T-helper 2 cell (primary cell): ENCODE results near the gene HNRNPL.
"Not testable (repeated sequence)": the region's sequence is repeated elsewhere in the genome, so short reads cannot be mapped to it uniquely, and the experiment has no call there.

Experiments used
- DNase-seq, 5 experiments: peaks; one replicate each; pipeline versions ENCODE4 v3.0.0 to v3.0.0-alpha.2; 2012 to 2022

HNRNPL gene

DNA sequence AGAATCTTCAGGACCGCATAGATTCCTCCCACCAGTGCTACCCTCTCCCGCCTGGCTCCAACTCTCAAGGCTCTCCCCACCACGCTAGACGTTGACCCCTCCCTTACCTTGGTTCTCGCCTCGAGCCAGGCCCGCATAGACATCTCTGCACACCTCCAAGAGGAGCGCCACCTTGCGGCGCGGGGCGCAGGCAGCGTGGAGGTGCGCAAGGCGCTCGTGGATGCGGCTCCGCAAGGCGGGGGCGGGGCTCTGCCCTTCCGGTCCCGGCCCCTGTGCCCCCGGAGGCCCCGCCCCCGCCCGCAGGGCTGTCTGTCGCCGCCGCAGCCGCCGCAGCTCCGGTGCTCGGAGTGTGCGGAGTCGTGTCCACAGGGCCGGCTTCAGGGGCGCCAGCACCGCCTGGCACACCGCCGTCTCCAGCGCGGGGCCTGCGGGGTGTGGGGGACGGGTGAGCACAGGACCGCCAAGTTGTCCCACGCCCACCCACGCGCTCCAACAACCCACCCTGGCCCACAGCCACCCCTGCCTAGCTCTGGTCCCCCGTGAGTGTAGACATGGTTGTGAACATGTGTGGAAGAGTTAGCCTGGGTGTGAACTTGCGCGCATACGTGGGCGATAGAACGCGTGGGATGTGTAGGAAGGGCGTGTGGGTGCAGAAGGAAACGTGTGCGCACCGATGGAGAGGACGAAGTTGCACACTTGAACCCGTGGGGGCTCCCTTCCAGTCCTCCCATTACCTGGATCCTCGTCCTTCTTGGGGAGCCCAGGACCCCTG lies 20.2 kb upstream of the HNRNPL start:
- DNase-seq = peak; percentile 85 to 93 (median 92)

DNA sequence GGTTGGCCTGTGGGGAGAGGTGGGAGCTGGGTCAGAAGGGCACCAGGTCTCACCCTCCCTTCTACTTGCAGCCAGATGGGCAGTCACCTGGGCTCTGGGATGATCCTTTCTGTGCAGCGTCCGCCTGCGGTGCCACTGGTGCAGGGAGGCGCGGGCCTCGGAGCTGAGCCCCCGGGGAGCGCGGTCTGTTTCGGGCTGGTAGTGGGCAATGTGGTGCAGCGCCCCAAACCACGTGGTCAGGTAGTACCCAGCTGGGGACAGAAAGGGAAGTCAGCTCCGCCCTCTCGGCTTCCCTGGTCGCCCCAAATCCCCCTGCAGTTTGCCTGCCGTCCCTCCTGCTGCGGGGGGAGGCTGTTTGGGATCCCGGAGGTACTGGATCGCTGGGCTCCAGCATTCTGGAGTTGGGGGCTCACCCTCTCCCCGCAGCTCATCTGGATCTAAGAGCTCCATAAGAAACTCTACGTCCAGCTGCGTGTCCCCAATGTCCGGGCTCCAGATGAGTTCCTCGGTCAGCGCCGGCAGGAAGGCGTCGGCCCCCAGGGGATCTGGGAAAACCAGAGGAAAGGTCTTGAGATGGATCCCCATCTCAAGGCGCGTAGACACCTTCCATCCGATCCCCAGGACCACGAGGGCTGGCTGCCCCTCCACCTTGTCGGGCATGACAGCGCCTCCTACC lies 19.5 kb upstream of the HNRNPL start:
- peak in 2 of 5 experiments; percentile 37 to 43 for DNase-seq

DNA sequence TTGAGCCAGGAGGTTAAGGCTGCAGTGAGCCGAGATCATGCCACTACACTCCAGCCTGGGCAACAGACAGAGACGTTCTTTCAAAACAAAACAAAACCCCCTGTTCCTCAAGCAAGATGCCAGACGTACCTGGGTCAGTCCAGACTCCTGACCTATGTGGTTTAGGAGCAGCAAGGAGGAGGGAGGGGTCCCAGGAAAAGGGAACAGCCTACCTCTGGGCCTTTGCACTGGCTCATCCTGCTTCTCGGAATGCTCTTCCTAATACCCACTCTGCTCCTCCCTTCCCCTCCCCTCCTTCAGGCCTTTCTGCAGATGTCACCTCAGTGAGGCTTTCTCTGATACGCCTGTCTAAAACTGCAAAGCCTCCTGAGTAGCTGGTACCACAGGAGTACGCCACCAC lies 18.8 kb upstream of the HNRNPL start:
- DNase-seq = no peak

DNA sequence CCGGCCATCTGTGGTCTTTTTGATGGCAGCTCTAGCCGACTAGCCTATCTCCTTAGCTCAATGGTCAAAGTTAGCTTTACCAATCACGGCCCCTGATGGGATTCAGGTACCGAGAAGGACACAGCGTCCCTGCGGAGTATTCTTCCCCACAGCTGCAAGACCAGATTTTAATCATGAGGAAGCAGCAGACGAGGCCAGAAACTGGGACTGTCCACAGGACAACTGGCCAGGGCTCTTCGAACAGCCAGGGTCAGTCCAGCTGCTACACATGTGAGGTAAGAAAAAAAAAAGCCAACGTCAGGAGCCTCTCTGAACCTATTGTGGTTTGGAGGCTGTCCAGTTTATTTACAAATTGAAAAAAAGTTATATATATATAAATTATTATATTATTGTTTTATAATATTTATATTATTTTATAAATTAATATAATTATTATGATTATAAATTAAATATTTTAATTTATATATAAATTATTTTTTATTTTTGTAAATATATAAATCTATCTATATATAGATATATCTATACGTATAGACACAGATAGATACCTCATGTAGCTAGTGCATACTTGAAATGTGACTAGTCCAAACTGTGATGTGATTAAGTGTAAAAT lies 17.5 kb upstream of the HNRNPL start:
- DNase-seq = no peak

DNA sequence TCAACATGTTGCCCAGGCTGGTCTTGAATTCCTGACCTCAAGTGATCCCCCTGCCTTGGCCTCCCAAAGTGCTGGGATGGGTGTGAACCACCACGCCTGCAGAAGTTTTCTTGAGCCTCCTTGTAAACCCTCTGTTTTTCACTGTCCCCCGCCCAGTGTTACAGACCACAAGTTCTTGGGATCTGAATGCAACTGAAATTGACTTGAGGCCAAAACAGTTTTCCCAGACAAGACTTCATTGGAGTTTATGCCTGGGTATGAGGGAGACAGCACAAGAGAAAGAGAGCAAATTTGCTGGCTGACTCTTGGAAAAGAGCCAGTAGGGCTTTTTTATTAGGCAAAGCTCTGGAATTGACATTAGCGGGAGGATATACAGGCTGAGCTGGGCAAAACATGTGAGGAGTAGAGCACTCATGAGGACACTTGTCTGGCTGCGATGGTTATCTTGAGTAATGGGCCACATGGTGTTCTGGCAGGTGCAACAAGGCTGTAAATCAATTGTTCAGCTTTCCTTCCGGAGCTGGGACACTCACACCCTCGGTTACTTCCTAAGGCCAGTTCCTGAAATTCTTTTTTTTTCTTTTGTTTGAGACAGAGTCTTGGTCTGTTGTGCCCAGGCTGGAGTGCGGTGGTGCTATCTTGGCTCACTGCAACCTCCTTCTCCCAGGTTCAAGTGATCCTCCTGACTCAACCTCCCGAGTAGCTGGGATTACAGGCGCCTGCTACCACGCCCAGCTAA lies 12.7 kb upstream of the HNRNPL start:
- DNase-seq = no peak

DNA sequence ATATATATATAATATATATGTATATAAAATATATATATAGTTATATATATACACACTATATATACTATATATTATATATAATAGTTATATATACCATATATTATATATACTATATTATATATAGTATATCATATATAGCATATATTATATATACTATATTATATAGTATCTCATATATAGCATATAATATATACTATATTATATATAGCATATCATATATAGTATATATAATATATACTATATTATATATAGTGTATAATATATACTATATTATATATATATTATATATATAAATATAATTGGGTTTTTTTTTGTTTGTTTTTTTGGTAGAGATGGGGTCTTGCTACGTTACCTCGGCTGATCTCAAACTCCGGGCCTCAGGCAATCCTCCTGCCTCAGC lies 11.6 kb upstream of the HNRNPL start:
- no peak for DNase-seq

DNA sequence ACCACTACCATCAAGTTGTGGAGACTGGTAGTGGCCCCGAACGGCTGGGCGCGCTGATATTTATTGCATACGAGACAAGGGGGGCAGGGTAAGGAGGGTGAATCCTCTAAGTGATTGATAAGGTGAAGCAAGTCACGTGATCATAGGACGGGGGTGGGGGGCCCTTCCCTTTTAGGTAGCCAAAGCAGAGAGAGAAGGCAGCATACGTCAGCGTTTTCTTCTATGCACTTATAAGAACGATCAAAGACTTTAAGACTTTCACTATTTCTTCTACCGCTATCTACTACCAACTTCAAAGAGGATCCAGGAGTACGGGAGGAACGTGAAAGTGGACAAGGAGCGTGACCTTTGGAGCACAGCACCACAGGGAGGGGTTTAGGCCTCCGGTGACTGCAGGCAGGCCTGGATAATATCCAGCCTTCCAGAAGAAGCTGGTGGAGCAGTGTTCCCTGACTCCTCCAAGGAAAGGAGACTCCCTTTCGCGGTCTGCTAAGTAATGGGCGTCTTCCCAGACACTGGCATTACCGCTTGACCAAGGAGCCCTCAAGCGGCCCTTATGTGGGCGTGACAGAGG lies 9.9 kb upstream of the HNRNPL start:
- not testable (repeated sequence) for DNase-seq

DNA sequence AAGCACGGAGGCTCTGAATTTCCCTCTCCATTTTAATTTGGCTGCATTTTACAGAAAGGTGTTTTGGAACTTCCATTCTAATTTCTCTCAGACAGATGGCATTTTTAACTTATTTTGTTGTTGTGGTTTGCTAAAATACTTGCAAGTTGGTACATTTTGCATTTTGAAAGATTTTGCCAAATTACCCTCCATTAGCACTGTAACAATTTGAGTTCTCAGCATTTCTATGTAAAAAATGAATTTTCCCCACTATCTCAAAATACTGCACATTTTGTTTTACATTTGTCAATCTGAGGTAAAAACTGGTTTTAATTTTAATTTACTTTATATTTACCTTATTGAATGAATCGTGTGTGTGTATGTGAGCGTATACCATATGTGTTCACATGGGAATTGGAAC lies 7.0 kb upstream of the HNRNPL start:
- no peak for DNase-seq

DNA sequence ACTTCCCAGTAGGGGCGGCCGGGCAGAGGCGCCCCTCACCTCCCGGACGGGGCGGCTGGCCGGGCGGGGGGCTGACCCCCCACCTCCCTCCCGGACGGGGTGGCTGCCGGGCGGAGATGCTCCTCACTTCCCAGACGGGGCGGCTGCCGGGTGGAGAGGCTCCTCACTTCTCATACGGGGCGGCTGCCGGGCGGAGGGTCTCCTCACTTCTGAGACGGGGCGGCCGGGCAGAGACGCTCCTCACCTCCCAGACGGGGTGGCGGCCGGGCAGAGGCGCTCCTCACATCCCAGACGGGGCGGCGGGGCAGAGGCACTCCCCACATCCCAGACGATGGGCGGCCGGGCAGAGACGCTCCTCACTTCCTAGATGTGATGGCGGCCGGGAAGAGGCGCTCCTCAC lies 6.0 kb upstream of the HNRNPL start:
- not testable (repeated sequence) for DNase-seq

DNA sequence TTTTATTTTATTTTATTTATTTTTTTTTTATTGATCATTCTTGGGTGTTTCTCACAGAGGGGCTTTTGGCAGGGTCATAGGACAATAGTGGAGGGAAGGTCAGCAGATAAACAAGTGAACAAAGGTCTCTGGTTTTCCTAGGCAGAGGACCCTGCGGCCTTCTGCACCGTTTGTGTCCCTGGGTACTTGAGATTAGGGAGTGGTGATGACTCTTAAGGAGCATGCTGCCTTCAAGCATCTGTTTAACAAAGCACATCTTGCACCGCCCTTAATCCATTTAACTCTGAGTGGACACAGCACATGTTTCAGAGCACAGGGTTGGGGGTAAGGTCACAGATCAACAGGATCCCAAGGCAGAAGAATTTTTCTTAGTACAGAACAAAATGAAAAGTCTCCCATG lies 5.2 kb upstream of the HNRNPL start:
- not testable (repeated sequence) for DNase-seq

DNA sequence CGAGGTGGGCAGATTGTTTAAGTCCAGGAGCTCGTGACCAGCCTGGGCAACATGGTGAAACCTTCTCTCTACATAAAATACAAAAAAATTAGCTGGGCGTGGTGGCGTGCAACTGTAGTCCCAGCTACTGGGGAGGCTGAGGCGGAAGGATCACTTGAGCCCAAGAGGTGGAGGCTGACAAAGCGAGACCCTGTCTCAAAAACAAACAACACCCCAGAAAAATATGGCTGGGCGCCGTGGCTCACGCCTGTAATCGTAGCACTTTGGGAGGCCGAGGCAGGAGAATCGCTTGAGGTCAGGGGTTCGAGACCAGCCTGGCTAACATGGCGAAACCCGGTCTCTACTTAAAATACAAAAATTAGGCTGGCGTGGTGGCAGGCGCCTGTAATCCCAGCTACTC lies 3.4 kb upstream of the HNRNPL start:
- DNase-seq = no peak

DNA sequence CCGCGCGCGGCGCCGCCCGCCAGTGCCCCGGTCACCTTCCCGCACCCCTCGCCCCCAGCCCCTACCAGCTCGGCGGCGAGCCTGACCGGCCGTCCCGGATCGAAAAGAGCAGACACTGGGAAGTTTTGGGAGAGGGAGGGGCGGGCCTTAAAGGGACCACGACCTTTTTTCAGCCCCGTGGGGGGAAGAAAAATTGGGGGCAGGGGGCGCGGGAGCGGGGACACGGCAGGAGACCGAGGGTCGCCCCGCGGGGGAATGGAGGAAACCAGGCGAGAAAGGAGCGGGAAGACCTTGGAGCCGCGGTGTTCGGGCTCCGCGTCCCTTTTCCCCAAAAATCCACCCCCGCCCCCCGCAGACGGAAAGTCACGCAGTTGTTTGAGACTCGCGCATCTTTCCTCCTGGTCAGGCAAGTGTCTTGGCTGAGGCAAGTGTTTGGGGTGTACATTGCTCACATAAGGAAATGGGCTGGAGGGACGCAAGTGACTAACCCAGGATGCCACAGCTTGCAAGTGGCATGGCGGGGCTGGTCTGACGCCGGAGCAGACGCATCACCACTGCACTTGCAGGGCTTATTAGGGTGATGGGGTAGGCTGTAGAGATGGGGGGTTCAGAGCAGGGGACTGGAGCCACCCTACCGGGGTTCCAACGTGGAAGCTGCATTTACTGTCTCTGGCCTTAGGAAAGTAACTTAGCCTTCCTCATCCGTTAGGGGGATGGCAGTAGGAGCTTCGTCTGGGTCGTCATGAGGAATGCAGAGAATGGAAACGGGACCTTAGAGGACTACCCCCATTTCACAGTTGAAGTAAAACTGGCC lies 2.7 kb upstream of the HNRNPL start:
- DNase-seq = peak in 4 of 5 experiments; percentile 40 to 78 (median 59)

DNA sequence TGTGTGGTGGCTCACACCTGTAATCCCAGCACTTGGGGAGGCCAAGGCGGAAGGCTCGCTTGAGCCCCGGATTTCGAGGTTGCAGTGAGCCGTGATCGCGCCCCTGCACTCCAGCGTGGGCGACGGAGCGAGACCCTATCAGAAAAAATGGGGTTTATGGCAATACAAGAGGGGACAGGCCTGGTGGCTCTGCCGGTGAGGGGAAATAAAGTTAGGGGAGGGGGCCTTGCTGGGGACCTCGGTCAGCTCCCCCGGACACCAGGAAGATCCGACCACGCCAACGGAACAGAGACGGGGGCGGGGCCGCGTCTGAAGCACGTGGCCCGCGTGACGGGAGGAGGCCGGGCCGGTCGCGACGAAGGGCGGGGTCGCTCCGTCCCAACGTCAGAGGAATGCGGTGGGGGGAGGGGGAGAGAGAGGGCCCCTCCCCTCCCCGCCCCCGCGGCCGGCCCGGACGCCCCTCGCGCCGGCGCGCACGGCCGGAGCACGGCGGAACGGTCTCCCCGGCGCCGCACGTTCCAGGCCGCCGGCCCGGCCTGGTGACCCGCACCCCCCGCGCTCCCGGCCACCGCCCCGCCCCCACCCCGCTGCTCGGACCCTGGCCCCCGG lies 1.9 kb upstream of the HNRNPL start:
- DNase-seq = peak; percentile 78 to 95 (median 83)

DNA sequence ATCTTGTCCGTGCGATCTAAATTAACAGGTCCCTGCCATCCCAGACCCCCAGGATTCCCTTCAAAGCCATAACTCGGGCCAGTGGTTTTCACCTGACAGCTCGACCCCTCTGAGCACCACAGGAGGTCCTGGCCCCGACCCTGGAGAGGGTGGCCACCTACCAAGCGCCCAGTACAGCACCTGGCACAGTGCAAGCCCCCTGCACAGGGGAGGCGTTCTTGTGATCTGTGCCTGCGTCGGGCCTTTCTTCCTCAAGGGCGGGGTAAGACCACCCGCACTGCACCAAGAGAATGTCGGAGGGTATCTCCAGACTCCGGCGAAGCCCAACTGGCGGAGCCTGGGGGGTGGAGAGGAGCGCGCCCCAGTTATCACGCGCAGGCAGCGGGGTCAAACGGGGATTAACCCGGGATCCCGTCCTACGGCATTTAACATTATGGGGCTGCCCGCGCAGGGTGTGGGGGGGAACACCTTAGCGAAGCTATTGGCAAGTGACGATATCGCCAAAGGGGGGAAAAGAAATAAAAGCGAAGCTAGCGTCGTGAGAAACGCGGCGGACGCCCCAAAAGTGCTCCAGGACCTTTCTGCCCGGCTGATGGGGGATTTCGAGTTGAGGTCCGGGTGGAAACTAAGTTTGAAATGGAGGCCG lies 1.3 kb upstream of the HNRNPL start:
- peak in 3 of 5 experiments; percentile 15 to 52 (median 25) for DNase-seq

DNA sequence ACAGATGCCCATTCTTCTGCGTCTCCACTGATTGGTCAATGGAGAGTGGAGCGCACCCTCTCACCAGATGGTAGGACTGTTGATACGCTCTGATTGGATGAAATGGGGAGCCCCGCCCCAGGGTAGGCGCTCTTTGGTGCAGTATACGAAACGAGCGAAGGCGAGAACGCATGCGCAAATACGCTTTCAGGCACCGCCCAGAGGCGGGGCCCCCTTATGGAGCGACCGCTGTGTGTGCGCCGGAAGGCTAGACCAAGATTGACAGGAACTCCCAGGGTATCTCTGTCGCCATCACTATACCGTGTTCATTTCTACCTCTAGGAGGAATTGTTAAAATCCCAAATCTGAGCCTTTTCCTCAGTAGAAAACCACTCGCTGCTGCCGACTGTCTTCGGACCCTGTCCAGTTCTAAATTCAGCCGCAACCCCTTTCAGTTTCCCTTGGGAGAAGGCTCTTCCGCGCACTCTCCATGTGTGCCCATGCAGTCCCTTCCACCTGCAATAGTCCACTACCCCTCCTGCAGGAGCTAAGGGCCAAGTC lies 720 bp upstream of the HNRNPL start:
- DNase-seq = peak in 2 of 5 experiments; percentile 92 to 100

DNA sequence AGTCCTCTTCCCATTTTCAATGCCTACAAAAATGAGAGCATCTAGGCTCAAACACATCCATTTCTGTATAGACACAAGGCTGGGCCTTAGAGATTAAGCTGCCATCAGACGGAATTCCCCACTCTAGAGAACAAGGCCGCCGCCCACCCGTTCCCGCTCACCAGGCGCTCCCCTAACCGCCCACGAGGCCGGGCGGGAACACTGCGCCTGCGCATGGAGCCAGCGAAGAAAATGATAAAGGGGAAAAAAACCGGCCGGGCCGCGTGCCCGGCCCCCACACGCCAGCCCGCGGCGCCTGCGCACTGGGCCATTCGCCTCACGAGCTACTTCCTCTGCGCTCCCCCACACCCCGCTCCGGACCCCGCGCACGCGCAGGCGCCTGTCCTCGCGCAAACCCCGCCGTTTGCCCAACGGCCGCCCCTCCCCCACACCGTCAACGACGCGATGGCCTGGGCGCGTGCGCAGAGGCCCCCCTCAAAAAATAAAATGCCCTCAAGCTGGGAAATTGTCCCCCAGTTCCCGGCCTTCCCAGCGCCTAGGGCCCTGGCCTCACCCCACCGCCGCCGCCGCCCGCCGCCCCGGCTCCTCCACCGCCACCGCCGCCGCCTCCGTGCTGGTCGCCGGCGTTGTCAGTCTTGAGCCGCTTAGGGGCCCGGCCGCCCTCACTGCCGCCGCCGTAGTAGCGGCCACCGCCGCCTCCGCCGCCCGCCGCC lies 483 bp downstream of the HNRNPL start:
- peak; percentile 92 to 99 (median 97) for DNase-seq

DNA sequence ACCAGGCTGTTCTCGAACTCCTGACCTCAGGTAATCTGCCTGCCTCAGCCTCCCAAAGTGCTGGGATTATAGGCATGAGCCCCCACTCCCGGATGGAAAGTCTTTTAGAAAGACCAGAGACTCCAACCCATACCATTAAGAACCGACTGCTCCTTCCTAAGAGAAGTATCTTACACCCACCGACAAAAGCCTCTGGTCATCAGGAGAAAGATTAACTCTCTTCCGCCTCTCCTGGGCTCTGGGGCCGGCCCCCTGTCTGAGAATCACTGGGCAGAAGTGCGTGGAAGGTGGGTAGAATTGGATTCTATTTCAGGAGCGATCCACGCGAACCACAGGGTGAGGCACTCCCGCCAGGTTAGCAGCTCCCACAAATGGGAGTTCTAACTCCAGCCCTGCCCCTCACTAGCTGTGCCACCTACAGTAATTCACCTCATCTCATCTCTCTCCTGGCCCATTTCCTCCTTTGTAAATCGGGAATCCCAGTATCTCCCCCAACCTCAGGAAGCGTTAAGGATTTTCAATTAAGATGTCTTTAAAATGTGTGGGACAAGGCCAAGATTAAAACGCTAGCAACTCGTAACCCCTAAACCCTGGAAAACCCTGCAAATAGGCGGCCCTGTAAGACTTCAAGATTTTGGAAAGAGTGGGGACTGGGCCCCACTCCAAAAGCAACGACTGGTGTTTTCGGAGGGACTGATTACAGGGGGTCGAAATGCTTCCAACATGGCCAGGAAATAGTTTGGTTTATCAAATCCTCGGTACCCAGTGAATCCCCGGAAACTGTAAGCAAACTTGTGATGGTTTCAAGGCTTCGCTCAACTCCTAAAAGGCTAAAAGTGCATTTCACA lies 1.3 kb downstream of the HNRNPL start:
- DNase-seq = no peak

DNA sequence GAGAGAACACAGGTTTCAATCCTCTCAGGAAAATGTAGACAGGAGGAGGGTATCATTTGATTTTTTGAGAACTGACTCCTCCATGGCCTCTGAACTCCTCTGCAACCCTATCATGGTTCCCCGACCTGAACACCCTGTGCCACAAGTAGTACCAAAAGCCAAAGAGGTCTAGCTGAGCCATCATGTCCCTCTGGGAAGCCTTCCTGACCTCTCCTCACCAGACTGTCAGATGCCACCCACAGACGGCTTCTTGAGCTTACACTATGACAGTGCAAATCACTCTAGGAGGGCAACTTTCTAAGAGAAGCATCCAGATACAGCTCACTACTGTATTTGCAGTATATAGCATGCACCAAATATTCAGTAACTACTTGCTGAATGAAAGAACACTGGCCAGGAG lies 3.7 kb downstream of the HNRNPL start:
- DNase-seq = no peak
